HG02938 (cell line): ENCODE data around the gene TAS1R2.

Experiments
- ATAC-seq: cut with Tn5 transposase; IDR thresholded peaks from one replicate; pipeline ENCODE4 v1.9.1; 2021; ENCODE audit warnings: mild to moderate bottlenecking, moderate library complexity; ENCODE audit not compliant: unreplicated experiment

The TAS1R2 gene

GRCh38 chr1:18823438-18823837 lies 36.0 kb downstream of the TAS1R2 start:
- no peak for ATAC-seq

- ATAC-seq, result no peak
Observed at GRCh38 chr1:18820791-18821641, 38.4 kb downstream of the TAS1R2 start.

- no peak for ATAC-seq
Observed at GRCh38 chr1:18819986-18820790, 39.3 kb downstream of the TAS1R2 start.

- ATAC-seq, result no peak
Observed at GRCh38 chr1:18819203-18819602, 40.3 kb downstream of the TAS1R2 start.

- ATAC-seq, result no peak
Observed at GRCh38 chr1:18817795-18818435, 41.5 kb downstream of the TAS1R2 start.

GRCh38 chr1:18817316-18817715 lies 42.1 kb downstream of the TAS1R2 start:
- no peak for ATAC-seq

- no peak for ATAC-seq
Observed at GRCh38 chr1:18816808-18817207, 42.7 kb downstream of the TAS1R2 start.

- no peak for ATAC-seq
Observed at GRCh38 chr1:18814874-18815531, 44.5 kb downstream of the TAS1R2 start.

- ATAC-seq, result no peak
Observed at GRCh38 chr1:18814425-18814824, 45.0 kb downstream of the TAS1R2 start.

GRCh38 chr1:18812453-18812939 lies 47.0 kb downstream of the TAS1R2 start:
- no peak for ATAC-seq

- ATAC-seq, result no peak
Observed at GRCh38 chr1:18811733-18812452, 47.6 kb downstream of the TAS1R2 start.

- no peak for ATAC-seq
Observed at GRCh38 chr1:18809953-18810899, 49.2 kb downstream of the TAS1R2 start.

- ATAC-seq, result no peak
Observed at GRCh38 chr1:18808550-18808949, 50.9 kb downstream of the TAS1R2 start.

GRCh38 chr1:18807334-18808063 lies 52.0 kb downstream of the TAS1R2 start:
- ATAC-seq, result no peak

GRCh38 chr1:18805925-18806849 lies 53.3 kb downstream of the TAS1R2 start:
- no peak for ATAC-seq

GRCh38 chr1:18805150-18805879 lies 54.1 kb downstream of the TAS1R2 start:
- ATAC-seq, result no peak

GRCh38 chr1:18803851-18804250 lies 55.6 kb downstream of the TAS1R2 start:
- ATAC-seq, result no peak
